Tibial artery (tissue), 4 donors: Measurements from ENCODE around the gene CASR.

Experiments used
- DNase-seq, 2 donors: peaks; one replicate each; pipeline ENCODE4 v3.0.0-alpha.2; 2019
- H3K27ac ChIP-seq, 2 donors: fragments of 200-600 bp; sonication (generic) in 1 of 2; 1 replicate in 1 of 2; 2 replicates in 1 of 2; pipeline ENCODE4 v1.5.1; 2018 to 2019; ENCODE audit warnings: mild to moderate bottlenecking in 1 of 2
- H3K27me3 ChIP-seq, 2 donors: fragments of 200-600 bp; sonication (generic) in 1 of 2; one replicate each; pipeline versions ENCODE4 v1.5.1 to v1.6.0; 2016 to 2019
- H3K36me3 ChIP-seq, 3 donors: fragments of 200-600 bp; sonication (generic) in 2 of 3; one replicate each; pipeline ENCODE4 v1.5.1; 2016 to 2019; ENCODE audit warnings: mild to moderate bottlenecking in 2 of 3
- H3K4me1 ChIP-seq, 4 donors: fragments of 200-600 bp; sonication (generic) in 2 of 4; 1 replicate in 3 of 4; 2 replicates in 1 of 4; pipeline ENCODE4 v1.5.1; 2016 to 2019
- H3K4me3 ChIP-seq, 2 donors: fragments of 200-600 bp; sonication (generic) in 1 of 2; 1 replicate in 1 of 2; 2 replicates in 1 of 2; pipeline ENCODE4 v1.5.1; 2018 to 2019; ENCODE audit warnings: mild to moderate bottlenecking in 2 of 2
- H3K9me3 ChIP-seq, 3 donors: fragments of 200-600 bp; sonication (generic) in 1 of 3; one replicate each; pipeline ENCODE4 v1.5.1; 2016 to 2019
- CTCF ChIP-seq, 2 experiments: fragments of 200-600 bp in 1 of 2; fragments of 450-650 bp in 1 of 2; IDR thresholded peaks; one replicate each; pipeline ENCODE4 v1.5.1; 2017 to 2019; ENCODE audit warnings: antibody characterized with exemption in 2 of 2, mild to moderate bottlenecking in 1 of 2, moderate library complexity in 1 of 2
- intact Hi-C: fragments of 100-400 bp; cut with DNase I; formaldehyde crosslinking; loops from one replicate; pipeline ENCODE4 v1.15.0; 2023; ENCODE audit warnings: low total_unique reads

The CASR gene

DNA sequence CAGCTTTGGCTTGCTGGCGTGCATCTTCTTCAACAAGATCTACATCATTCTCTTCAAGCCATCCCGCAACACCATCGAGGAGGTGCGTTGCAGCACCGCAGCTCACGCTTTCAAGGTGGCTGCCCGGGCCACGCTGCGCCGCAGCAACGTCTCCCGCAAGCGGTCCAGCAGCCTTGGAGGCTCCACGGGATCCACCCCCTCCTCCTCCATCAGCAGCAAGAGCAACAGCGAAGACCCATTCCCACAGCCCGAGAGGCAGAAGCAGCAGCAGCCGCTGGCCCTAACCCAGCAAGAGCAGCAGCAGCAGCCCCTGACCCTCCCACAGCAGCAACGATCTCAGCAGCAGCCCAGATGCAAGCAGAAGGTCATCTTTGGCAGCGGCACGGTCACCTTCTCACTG, 101.0 kb downstream of the CASR start:
- TF ChIP-seq CTCF (IDR thresholded peaks at IDR 0.05): no peak
- intact Hi-C loops: no loop called here
- Histone ChIP-seq H3K27me3 (no peaks in the 10 kb centered on the region), H3K27ac (no peak overlapping the region), H3K4me3 (no peak overlapping the region), H3K4me1 (no peaks in the 10 kb centered on the region), H3K9me3 (no peaks in the 10 kb centered on the region), H3K36me3 (no peaks in the 10 kb centered on the region)
- no peak for DNase-seq

GRCh38 chr3:122294359-122294758, 110.9 kb downstream of the CASR start:
- intact Hi-C loops: no loop called here
- Histone ChIP-seq H3K9me3 (no peaks in the 10 kb centered on the region), H3K36me3 (no peaks in the 10 kb centered on the region), H3K4me3 (no peak overlapping the region), H3K27me3 (no peaks in the 10 kb centered on the region), H3K27ac (no peak overlapping the region), H3K4me1 (no peaks in the 10 kb centered on the region)
- no peak for TF ChIP-seq CTCF (IDR thresholded peaks at IDR 0.05)
- DNase-seq: no peak

- Histone ChIP-seq H3K27me3 (no peaks in the 10 kb centered on the region), H3K36me3 (no peaks in the 10 kb centered on the region), H3K4me3 (no peak overlapping the region), H3K4me1 (no peaks in the 10 kb centered on the region), H3K27ac (no peak overlapping the region), H3K9me3 (no peaks in the 10 kb centered on the region)
- no peak for DNase-seq
- TF ChIP-seq CTCF (IDR thresholded peaks at IDR 0.05): no peak
- intact Hi-C loops: no loop called here
These were observed 112.0 kb downstream of the CASR start for GRCh38 chr3:122295266-122296062.

DNA sequence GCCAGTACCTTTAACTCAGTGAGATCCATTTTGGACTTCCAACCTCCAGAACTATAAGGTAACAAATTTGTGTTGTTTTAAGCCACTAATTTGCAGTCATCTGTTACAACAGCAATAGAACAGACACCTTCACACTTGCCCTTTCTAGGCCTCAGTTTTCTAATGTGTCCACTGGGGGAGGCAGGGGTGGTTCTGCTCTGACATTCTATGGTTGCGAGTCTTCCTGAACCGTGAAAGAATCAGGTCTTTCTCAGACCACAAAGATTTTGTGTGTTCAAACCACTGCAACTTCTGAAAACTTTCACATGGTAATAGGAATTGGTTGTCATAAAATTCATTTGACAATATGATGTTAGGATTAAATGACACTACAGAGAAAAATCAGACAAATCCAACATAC, 114.8 kb downstream of the CASR start:
- H3K4me3 ChIP-seq: no peak overlapping the region
- H3K4me1 ChIP-seq: no peaks in the 10 kb centered on the region
- H3K27ac ChIP-seq: no peak overlapping the region
- H3K9me3 ChIP-seq: no peaks in the 10 kb centered on the region
- no peak for TF ChIP-seq CTCF (IDR thresholded peaks at IDR 0.05)
- H3K36me3 ChIP-seq: no peaks in the 10 kb centered on the region
- no peaks in the 10 kb centered on the region for H3K27me3 ChIP-seq
- DNase-seq: no peak
- intact Hi-C loops: no loop called here

GRCh38 chr3:122299215-122299614, 115.7 kb downstream of the CASR start:
- H3K9me3 ChIP-seq: no peaks in the 10 kb centered on the region
- no peak overlapping the region for H3K27ac ChIP-seq
- TF ChIP-seq CTCF (IDR thresholded peaks at IDR 0.05): no peak
- no peak overlapping the region for H3K4me3 ChIP-seq
- no peak for DNase-seq
- no peaks in the 10 kb centered on the region for H3K27me3 ChIP-seq
- intact Hi-C loops: no loop called here
- no peaks in the 10 kb centered on the region for H3K4me1 ChIP-seq
- H3K36me3 ChIP-seq: no peaks in the 10 kb centered on the region
